Muscle layer of colon (tissue), 2 donors: ENCODE data around the gene ASIC3.
"Not testable (repeated sequence)": the region's sequence is repeated elsewhere in the genome, so short reads cannot be mapped to it uniquely, and the experiment has no call there.

Experiments
- H3K27ac ChIP-seq: one replicate; pipeline ENCODE4 v1.7.0; 2013; ENCODE audit warnings: low read depth, mild to moderate bottlenecking, low read length, moderate library complexity
- H3K27me3 ChIP-seq, 2 donors: one replicate each; pipeline ENCODE4 v1.7.0; 2013; ENCODE audit warnings: low read length in 2 of 2, mild to moderate bottlenecking in 2 of 2; ENCODE audit not compliant: insufficient read depth in 2 of 2, control insufficient read depth in 1 of 2
- H3K36me3 ChIP-seq: one replicate; pipeline ENCODE4 v1.7.0; 2013; ENCODE audit warnings: mild to moderate bottlenecking, low read length; ENCODE audit not compliant: insufficient read depth
- H3K4me1 ChIP-seq: one replicate; pipeline ENCODE4 v1.7.0; 2013; ENCODE audit warnings: mild to moderate bottlenecking, low read length; ENCODE audit not compliant: insufficient read depth
- H3K4me3 ChIP-seq, 2 donors: one replicate each; pipeline ENCODE4 v1.7.0; 2013; ENCODE audit warnings: low read length in 2 of 2, low read depth in 1 of 2, mild to moderate bottlenecking in 1 of 2, moderate library complexity in 1 of 2
- H3K9ac ChIP-seq: one replicate; pipeline ENCODE4 v1.7.0; 2013; ENCODE audit warnings: low read length
- H3K9me3 ChIP-seq: one replicate; pipeline ENCODE4 v1.7.0; 2013; ENCODE audit warnings: mild to moderate bottlenecking, low read length
- donor health status: abdominal sarcoma.
- donor health status: Adenocarcinoma of cecum.

The ASIC3 gene

DNA sequence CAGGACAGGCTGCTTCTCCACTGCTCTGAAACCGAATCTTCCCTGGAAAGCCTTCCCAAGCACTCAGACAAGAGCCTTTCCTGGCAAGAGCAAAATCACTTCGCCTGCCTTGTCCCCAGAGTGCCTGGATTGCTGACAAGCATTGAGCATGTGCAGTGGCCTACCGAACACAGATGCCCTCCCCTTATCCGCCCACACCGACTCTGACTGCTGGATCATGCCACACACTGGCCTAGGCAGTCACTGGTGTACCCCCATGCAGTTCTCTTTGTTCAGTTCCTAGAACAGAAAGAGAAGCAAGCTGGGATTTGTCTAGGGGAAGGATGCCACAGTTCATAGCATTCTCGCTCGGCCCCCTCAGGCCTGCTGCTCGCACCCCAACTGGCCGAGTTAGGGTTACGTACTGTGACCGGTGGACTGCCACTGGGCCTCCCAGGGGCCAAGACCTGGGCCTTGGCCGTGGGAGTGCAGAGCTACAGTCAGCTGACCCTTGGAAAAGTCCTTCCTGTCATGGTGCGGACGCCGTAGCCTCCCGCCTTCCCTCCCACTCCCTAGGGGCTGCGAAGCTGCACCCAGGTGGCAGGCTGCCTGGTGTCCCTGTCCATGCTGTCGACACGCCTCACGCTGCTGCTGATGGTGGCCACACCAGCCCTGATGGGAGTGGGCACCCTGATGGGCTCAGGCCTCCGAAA lies 13.2 kb upstream of the ASIC3 start:
- H3K36me3 ChIP-seq, result peaks cover 39% of the 10 kb centered on the region
- H3K27ac ChIP-seq, result no peak overlapping the region
- H3K9ac ChIP-seq, result no peak overlapping the region
- no peaks in the 10 kb centered on the region for H3K9me3 ChIP-seq
- H3K4me1 ChIP-seq, result peaks cover 6% of the 10 kb centered on the region
- no peaks in the 10 kb centered on the region for H3K27me3 ChIP-seq
- H3K4me3 ChIP-seq, result no peak overlapping the region

DNA sequence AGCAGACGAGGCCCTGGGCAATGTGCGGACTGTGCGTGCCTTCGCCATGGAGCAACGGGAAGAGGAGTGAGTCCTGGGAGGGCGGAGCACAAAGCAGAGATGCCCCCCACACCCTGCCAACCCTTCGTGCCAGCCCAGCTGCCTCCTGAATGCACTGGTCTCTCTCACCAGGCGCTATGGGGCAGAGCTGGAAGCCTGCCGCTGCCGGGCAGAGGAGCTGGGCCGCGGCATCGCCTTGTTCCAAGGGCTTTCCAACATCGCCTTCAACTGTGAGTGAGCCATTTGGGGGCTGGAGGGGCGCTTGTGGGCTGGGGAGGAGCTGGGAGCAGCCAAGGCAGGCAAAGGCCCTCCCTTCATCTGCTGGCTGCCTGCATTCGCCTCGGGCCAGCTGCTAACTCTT lies 12.4 kb upstream of the ASIC3 start:
- Histone ChIP-seq H3K27ac (no peak overlapping the region), H3K9me3 (no peaks in the 10 kb centered on the region), H3K36me3 (peaks cover 39% of the 10 kb centered on the region), H3K27me3 (no peaks in the 10 kb centered on the region), H3K4me1 (peaks cover 6% of the 10 kb centered on the region), H3K9ac (no peak overlapping the region), H3K4me3 (no peak overlapping the region)

- H3K4me1 ChIP-seq, result peaks cover 6% of the 10 kb centered on the region
- H3K36me3 ChIP-seq, result peaks cover 48% of the 10 kb centered on the region
Observed at GRCh38 chr7:151038951-151039849, 9.1 kb upstream of the ASIC3 start.

DNA sequence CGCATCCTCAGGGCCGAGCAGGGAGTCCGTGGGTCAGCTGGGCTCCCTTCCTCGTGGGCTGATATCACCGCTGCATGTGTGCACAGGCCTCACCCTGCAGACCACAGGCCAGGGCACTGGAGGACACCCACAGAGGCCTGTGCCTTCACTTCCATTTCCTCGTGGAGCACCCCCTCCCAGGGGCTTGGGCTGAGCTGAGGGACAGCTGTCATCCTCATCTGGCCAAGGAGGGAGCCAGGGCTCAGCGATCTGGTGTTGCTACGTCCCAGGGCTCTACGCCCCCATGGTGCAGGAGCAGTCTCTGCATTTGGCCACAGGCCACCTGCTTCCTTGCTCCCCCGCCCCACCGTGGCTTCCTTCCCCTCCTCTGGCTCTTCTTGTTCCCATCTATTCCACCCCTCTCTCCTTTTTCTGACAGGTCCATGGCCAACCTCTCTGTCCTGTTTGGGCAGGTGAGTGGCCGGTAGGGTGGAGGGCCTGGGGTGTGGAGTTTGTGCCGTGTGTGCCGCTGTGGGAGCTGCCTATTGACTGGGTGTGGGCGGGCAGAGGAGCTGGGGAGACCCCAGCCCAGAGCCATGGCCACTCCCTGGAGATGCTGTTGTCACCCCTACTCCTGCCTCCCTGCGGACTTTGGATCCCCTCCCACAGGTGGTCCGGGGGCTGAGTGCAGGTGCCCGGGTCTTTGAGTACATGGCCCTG lies 8.3 kb upstream of the ASIC3 start:
- Histone ChIP-seq H3K9ac (no peak overlapping the region), H3K36me3 (peaks cover 41% of the 10 kb centered on the region), H3K9me3 (no peaks in the 10 kb centered on the region), H3K4me1 (peaks cover 6% of the 10 kb centered on the region), H3K27ac (no peak overlapping the region), H3K27me3 (no peaks in the 10 kb centered on the region), H3K4me3 (no peak overlapping the region)

More at GRCh38 chr7:151038951-151039849, 9.1 kb upstream of the ASIC3 start:
- Histone ChIP-seq H3K27me3 (no peaks in the 10 kb centered on the region), H3K9ac (no peak overlapping the region), H3K9me3 (no peaks in the 10 kb centered on the region), H3K4me3 (no peak overlapping the region), H3K27ac (no peak overlapping the region)

DNA sequence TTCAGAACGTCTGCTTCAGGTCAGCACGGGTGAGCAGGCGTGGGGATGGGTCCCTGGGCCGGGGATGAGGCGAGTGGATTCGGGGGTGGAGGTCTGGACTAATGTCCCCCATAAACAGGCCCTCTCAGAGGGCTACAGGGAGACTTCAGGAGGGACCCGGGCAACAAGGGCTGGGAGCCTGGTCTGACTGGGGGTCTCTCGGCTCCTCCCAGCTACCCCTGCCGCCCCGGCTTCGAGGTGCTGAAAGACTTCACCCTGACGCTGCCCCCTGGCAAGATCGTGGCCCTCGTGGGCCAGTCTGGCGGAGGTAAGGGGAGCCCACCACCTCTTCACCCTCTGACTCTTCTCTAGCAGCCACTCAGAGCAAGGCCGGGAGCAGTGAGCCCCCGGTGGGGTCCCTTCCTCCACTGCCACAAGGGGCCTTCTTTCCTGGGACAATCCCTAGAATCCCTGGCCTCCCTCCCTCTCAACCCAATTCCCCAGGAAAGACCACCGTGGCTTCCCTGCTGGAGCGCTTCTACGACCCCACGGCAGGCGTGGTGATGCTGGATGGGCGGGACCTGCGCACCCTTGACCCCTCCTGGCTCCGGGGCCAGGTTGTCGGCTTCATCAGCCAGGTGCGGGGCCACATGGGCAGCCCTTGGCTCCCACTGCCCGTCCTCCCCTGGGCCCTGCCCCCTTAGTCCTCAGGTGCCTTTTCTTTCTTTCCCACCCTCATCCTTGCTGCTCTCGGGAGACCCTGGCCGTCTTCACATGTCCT lies 7.5 kb upstream of the ASIC3 start:
- peaks cover 41% of the 10 kb centered on the region for H3K36me3 ChIP-seq

DNA sequence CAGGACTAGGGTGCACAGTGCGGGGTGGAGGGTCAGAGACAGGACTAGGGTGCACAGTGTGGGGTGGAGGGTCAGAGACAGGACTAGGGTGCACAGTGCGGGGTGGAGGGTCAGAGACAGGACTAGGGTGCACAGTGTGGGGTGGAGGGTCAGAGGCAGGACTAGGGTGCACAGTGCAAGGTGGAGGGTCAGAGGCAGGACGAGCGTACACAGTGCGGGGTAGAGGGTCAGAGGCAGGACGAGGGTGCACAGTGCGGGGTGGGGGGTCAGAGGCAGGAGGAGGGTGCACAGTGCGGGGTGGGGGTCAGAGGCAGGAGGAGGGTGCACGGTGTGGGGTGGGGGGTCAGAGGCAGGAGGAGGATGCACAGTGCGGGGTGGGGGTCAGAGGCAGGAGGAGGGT lies 4.9 kb upstream of the ASIC3 start:
- not testable (repeated sequence) for H3K4me3 ChIP-seq, H3K27me3 ChIP-seq, H3K27ac ChIP-seq, H3K9me3 ChIP-seq, H3K9ac ChIP-seq
- Histone ChIP-seq H3K36me3 (peaks cover 26% of the 10 kb centered on the region), H3K4me1 (peaks cover 16% of the 10 kb centered on the region)

More for the DNA sequence above, 7.5 kb upstream of the ASIC3 start:
- no peak overlapping the region for H3K4me3 ChIP-seq
- peaks cover 6% of the 10 kb centered on the region for H3K4me1 ChIP-seq
- H3K9ac ChIP-seq, result no peak overlapping the region
- no peaks in the 10 kb centered on the region for H3K9me3 ChIP-seq
- no peaks in the 10 kb centered on the region for H3K27me3 ChIP-seq
- no peak overlapping the region for H3K27ac ChIP-seq

DNA sequence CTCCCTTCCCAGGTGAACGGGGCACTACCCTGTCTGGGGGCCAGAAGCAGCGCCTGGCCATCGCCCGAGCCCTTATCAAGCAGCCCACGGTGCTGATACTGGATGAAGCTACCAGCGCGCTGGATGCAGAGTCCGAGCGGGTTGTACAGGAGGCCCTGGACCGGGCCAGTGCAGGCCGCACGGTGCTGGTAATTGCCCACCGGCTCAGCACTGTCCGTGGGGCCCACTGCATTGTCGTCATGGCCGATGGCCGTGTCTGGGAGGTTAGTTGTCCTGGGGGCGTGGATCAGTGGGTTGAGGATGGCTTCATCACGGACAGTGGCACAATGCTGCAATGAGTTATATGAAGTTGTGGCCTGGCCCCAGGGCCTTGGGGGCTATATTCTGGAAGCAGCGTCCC lies 4.4 kb upstream of the ASIC3 start:
- H3K36me3 ChIP-seq, result peaks cover 26% of the 10 kb centered on the region
- H3K4me1 ChIP-seq, result peaks cover 11% of the 10 kb centered on the region

DNA sequence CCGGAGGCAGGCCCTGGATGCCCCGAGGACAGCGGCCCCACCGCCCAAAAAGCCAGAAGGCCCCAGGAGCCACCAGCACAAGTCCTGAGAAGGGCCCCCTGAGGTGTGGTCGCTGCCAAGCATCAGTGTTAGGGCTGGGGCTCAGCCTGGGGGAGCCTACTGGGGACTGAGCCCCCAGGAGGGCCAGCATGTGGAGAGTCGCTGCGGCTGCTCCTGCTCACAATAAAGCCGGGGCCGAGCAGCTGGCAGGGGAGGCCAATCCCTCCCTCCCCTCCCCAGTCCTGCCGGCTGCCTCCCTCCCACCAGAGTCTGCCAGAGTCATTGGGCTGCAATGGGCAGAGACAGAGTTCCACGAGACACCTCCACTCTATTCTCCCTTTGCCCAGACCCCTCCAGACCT lies 3.1 kb upstream of the ASIC3 start:
- Histone ChIP-seq H3K36me3 (peaks cover 26% of the 10 kb centered on the region), H3K9me3 (no peaks in the 10 kb centered on the region), H3K27me3 (peaks cover 0 to 4% of the 10 kb centered on the region in 2 donors)

More for the DNA sequence above, 4.4 kb upstream of the ASIC3 start:
- Histone ChIP-seq H3K27ac (no peak overlapping the region), H3K4me3 (no peak overlapping the region), H3K9me3 (no peaks in the 10 kb centered on the region), H3K9ac (no peak overlapping the region), H3K27me3 (no peaks in the 10 kb centered on the region)

DNA sequence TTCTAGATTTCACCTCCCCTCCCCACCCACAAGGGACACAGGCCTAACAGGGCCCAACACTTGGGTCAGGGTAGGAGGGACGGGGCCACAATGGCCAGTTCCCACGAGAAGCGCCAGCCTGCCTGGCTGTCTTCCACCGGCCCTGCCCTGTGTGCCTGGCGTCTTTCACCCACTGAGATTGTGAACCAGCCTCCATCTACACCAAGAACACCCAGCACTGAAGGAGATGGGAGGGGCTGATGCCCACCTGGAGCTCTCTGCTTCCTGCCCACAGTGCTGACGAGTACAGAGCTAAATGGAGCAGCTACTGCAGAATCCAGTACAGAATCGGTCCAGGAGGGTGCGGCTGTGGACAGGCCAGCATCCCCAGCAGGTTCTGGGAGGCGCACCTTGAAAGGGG lies 2.4 kb upstream of the ASIC3 start:
- peaks cover 10% of the 10 kb centered on the region for H3K4me1 ChIP-seq
- no peak overlapping the region for H3K9ac ChIP-seq
- peaks cover 0 to 6% of the 10 kb centered on the region in 2 donors for H3K27me3 ChIP-seq
- H3K36me3 ChIP-seq, result peaks cover 26% of the 10 kb centered on the region
- H3K27ac ChIP-seq, result no peak overlapping the region
- no peak overlapping the region for H3K4me3 ChIP-seq
- no peaks in the 10 kb centered on the region for H3K9me3 ChIP-seq

More for the DNA sequence above, 3.1 kb upstream of the ASIC3 start:
- Histone ChIP-seq H3K9ac (no peak overlapping the region), H3K4me1 (peaks cover 10% of the 10 kb centered on the region), H3K27ac (no peak overlapping the region), H3K4me3 (no peak overlapping the region)

DNA sequence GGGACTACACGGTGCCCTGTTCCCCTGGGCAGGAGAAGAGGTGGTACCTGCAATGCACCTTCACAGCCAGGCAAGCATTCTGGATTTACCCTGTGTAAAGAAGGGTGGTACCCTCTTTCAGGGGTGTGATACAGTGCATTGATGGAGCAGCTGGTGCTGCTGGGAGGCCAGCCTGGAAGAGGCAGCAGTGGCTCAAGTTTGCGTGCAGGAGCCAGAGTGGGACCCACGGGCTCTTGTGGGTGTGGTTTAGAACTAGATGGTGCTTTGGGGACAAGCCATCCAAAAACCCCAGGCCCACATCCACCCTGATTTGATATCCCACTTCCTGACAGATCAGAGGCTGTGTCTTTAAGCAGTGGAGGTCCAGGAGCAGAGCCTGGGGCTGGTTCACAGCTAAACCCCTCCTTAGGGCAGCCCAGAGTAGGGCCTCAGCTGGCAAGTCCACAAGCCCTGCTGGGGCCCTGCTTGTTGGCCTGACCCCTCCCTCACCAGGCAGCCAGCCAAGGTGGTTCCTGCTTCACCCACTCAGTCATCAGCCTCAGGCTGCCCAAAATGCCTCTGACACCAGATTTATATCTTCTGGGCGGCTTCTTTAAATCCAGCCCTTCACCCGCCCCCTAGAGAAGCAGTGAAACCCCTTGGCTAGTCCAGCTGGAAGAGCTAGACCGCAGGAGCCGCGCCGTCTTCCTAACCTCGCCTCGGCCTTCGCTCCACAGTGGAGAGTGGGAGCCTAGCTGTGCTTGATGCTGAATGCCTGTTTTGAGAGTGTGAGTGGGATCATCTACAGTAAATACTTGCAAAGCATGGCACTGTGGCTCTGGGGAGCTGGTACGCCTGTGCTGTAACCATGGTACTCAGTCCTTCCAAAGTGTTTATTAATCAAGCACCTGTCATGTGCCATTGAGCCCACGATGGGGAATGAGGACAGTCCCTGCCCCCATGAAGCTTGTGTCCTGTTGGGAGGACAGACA lies 1.4 kb upstream of the ASIC3 start:
- Histone ChIP-seq H3K27me3 (peaks cover 0 to 6% of the 10 kb centered on the region in 2 donors), H3K36me3 (peaks cover 22% of the 10 kb centered on the region), H3K9me3 (no peaks in the 10 kb centered on the region), H3K4me1 (peaks cover 10% of the 10 kb centered on the region), H3K9ac (no peak overlapping the region), H3K4me3 (no peak overlapping the region), H3K27ac (no peak overlapping the region)
